Measurements from ENCODE around the gene ASB10. TPM values are rescaled to one million over a fixed set of nuclear protein-coding genes. Genes with fewer than 3 reads are reported as not detected.
A peak's percentile ranks its signal among the peaks of the same experiment; 100 is the strongest.

ASB10 gene
- not detected for total RNA-seq
- long read RNA-seq = 0 reads

GRCh38 chr7:151186640-151187408, at the start of gene ASB10:
TSS of gene ASB10 (minus strand) at chr7:151187250. CDS start at chr7:151187130, 120 bp downstream.
- intact Hi-C loops (cut with DNase I) = no loop called here
- ATAC-seq (peak in 1 of 4 donors; percentile 8), DNase-seq (no peak)
- Histone ChIP-seq H3K27ac (no peak within 1 kb of the TSS), H3K36me3 (no peaks in the 10 kb centered on the region), H3K27me3 (no peaks in the 10 kb centered on the region), H3K4me3 (no peak within 1 kb of the TSS), H3K9me3 (no peaks in the 10 kb centered on the region), H3K4me1 (no peaks in the 10 kb centered on the region)
- WGBS (ENCODE audit: insufficient coverage, low coverage, low lambda C conversion rate, missing lambda C conversion rate) = 89% methylated on average over 10 of the region's 22 CpGs
- TF ChIP-seq POLR2A (IDR thresholded peaks at IDR 0.05) (no peak), CTCF (IDR thresholded peaks at IDR 0.05) (no peak)

- H3K27me3 ChIP-seq = no peaks in the 10 kb centered on the region
- no peak overlapping the region for H3K27ac ChIP-seq
- peaks cover 0 to 16% (median 8%) of the 10 kb centered on the region in 4 donors for H3K4me1 ChIP-seq
- TF ChIP-seq CTCF (IDR thresholded peaks at IDR 0.05) = no peak
- TF ChIP-seq POLR2A (IDR thresholded peaks at IDR 0.05) = no peak
- WGBS (ENCODE audit: insufficient coverage, low coverage, low lambda C conversion rate, missing lambda C conversion rate) = 87% methylated on average over 6 of the region's 13 CpGs
- DNase-seq (no peak), ATAC-seq (no peak)
- intact Hi-C loops (cut with DNase I) = no loop called here
- H3K36me3 ChIP-seq = peaks cover 0 to 23% (median 0%) of the 10 kb centered on the region in 4 donors
- no peak overlapping the region for H3K4me3 ChIP-seq
- no peaks in the 10 kb centered on the region for H3K9me3 ChIP-seq
Measured at GRCh38 chr7:151236406-151236805, 49.4 kb upstream of the ASB10 start.

GRCh38 chr7:151235091-151235787, 48.2 kb upstream of the ASB10 start:
- H3K9me3 ChIP-seq = no peaks in the 10 kb centered on the region
- peaks cover 0 to 23% (median 0%) of the 10 kb centered on the region in 4 donors for H3K36me3 ChIP-seq
- intact Hi-C loops (cut with DNase I) = no loop called here
- H3K4me3 ChIP-seq = no peak overlapping the region
- peaks cover 0 to 16% (median 8%) of the 10 kb centered on the region in 4 donors for H3K4me1 ChIP-seq
- H3K27me3 ChIP-seq = no peaks in the 10 kb centered on the region
- DNase-seq (no peak), ATAC-seq (no peak)
- TF ChIP-seq POLR2A (IDR thresholded peaks at IDR 0.05) = no peak
- no peak for TF ChIP-seq CTCF (IDR thresholded peaks at IDR 0.05)
- WGBS (ENCODE audit: insufficient coverage, low coverage, low lambda C conversion rate, missing lambda C conversion rate) = 80% methylated on average over 2 of the region's 28 CpGs
- no peak overlapping the region for H3K27ac ChIP-seq

GRCh38 chr7:151233804-151234203, 46.8 kb upstream of the ASB10 start:
- intact Hi-C loops (cut with DNase I) = no loop called here
- ATAC-seq (no peak), DNase-seq (no peak)
- WGBS (ENCODE audit: insufficient coverage, low coverage, low lambda C conversion rate, missing lambda C conversion rate) = 40% methylated on average over 1 of the region's 9 CpGs
- H3K4me3 ChIP-seq = peak overlapping the region in 2 of 3 donors; percentile 97 to 98
- no peak for TF ChIP-seq POLR2A (IDR thresholded peaks at IDR 0.05)
- TF ChIP-seq CTCF (IDR thresholded peaks at IDR 0.05) = no peak
- H3K36me3 ChIP-seq = peaks cover 0 to 23% (median 0%) of the 10 kb centered on the region in 4 donors
- H3K4me1 ChIP-seq = peaks cover 0 to 16% (median 8%) of the 10 kb centered on the region in 4 donors
- H3K27me3 ChIP-seq = no peaks in the 10 kb centered on the region
- no peaks in the 10 kb centered on the region for H3K9me3 ChIP-seq
- H3K27ac ChIP-seq = no peak overlapping the region
